Measurements from ENCODE around the gene IL27RA. TPM values are rescaled to one million over a fixed set of nuclear protein-coding genes. Genes with fewer than 3 reads are reported as not detected.

IL27RA gene
- total and polyA plus RNA-seq, 2 of the 4 experiments (the other 2 are of a cell fraction) = 2.9 to 5.1 TPM

- intact Hi-C loops (cut with micrococcal nuclease) = no loop called here
- Histone ChIP-seq H3K27me3 (ENCODE audit: control insufficient read depth, insufficient read depth, low read length) (peaks cover 35% of the 10 kb centered on the region), H2AK5ac (ENCODE audit: low read depth, low read length) (no peak overlapping the region), H2BK120ac (ENCODE audit: low read depth, low read length) (no peak overlapping the region), H3K79me1 (ENCODE audit: low read depth in 1 of 2, low read length in 2 of 2) (no peaks in the 10 kb centered on the region), H3K9me3 (ENCODE audit: control insufficient read depth, insufficient read depth, low read length) (peaks cover 2% of the 10 kb centered on the region; the same call in 1 of the 2 replicates), H3K36me3 (ENCODE audit: control insufficient read depth, insufficient read depth, low read length) (no peaks in the 10 kb centered on the region), H3K4ac (ENCODE audit: low read depth, low read length) (no peak overlapping the region), H3K4me3 (ENCODE audit: insufficient read depth, low read depth, low read length) (no peak overlapping the region), H3K9me1 (ENCODE audit: insufficient read depth, low read length) (no peaks in the 10 kb centered on the region), H2BK15ac (ENCODE audit: low read depth, low read length) (no peak overlapping the region), H3K23ac (ENCODE audit: low read depth, low read length) (no peak overlapping the region), H4K20me1 (ENCODE audit: insufficient read depth, low read length) (no peaks in the 10 kb centered on the region), H3K27ac (ENCODE audit: insufficient read depth, low read length) (no peak overlapping the region), H3K14ac (replicated peaks; ENCODE audit: low read depth, low read length) (no peak overlapping the region), H3K18ac (ENCODE audit: low read depth, low read length) (no peak overlapping the region), H3K56ac (ENCODE audit: extremely low read depth, insufficient read depth, low read length) (no peak overlapping the region), H4K8ac (ENCODE audit: low read depth in 2 of 2, low read length in 2 of 2) (no peak overlapping the region), H3K4me2 (ENCODE audit: low read depth, low read length) (no peak overlapping the region), H4K91ac (ENCODE audit: insufficient read depth, low read depth, low read length) (no peak overlapping the region), H2BK20ac (ENCODE audit: low read depth, low read length) (no peak overlapping the region), H2BK5ac (ENCODE audit: low read depth, low read length, poor library complexity, severe bottlenecking) (no peak overlapping the region), H3K4me1 (ENCODE audit: control insufficient read depth, insufficient read depth, low read length) (peaks cover 1% of the 10 kb centered on the region; the same call in 1 of the 2 replicates), H2AK9ac (replicated peaks; ENCODE audit: low read depth, low read length, poor library complexity) (no peak overlapping the region), H4K5ac (ENCODE audit: low read depth, low read length) (no peak overlapping the region), H3K9ac (ENCODE audit: low read depth, low read length) (no peak overlapping the region), H2AFZ (replicated peaks; ENCODE audit: low read length, poor library complexity) (no peak overlapping the region)
- BruUV-seq (replicated peaks) = no TSS peak
- TF ChIP-seq RAD21 (IDR thresholded peaks at IDR 0.05; ENCODE audit: low read length) (no peak), FOS (IDR thresholded peaks at IDR 0.05; ENCODE audit: low read depth, low read length) (no peak), MAFK (IDR thresholded peaks at IDR 0.05; ENCODE audit: low read depth, low read length) (no peak), MAZ (IDR thresholded peaks at IDR 0.05; ENCODE audit: borderline replicate concordance, low read depth, low read length) (no peak), MXI1 (IDR thresholded peaks at IDR 0.05; ENCODE audit: borderline replicate concordance, low read depth, low read length) (no peak)
- ATAC-seq (ENCODE audit: low read depth) (no peak), DNase-seq (no peak)
- POLR2A ChIA-PET (ENCODE audit: unreplicated experiment) = no interaction called here
- WGBS, 2 experiments (ENCODE audit: extremely low coverage in 2 of 2, insufficient read length in 1 of 2) = 82% methylated on average over 5 of the region's 10 CpGs; no CpG with 5 or more reads in 1 of the 2 experiments
- in situ Hi-C loops (cut with MboI; ENCODE audit: low sequenced_read_pairs) = no loop called here
- CTCF ChIA-PET = no interaction called here
- dilution Hi-C loops (cut with HindIII; ENCODE audit: low sequenced_read_pairs, unreplicated experiment) = no loop called here
Measured at GRCh38 chr19:14056069-14056666, 24.6 kb downstream of the IL27RA start.

Data from IMR-90 (cell line).